Measurements from ENCODE around the gene BRPF1. TPM values are rescaled to one million over a fixed set of nuclear protein-coding genes. Genes with fewer than 3 reads are reported as not detected.

BRPF1 gene
- total RNA-seq, 6 experiments from 2014 or later = 3.5 to 5.4 (median 5.1) TPM

- DNase-seq (no peak), ATAC-seq (no peak)
- intact Hi-C loops (cut with DNase I) = no loop called here
- no peak overlapping the region for H3K4me3 ChIP-seq
- no peak for TF ChIP-seq CTCF (IDR thresholded peaks at IDR 0.05)
- TF ChIP-seq POLR2A (IDR thresholded peaks at IDR 0.05) = no peak
- no peak overlapping the region for H3K27ac ChIP-seq
- 84% methylated on average over 10 of the region's 12 CpGs for WGBS (ENCODE audit: insufficient coverage, low coverage, low lambda C conversion rate, missing lambda C conversion rate)
- H3K4me1 ChIP-seq = peaks cover 0 to 10% (median 3%) of the 10 kb centered on the region in 4 donors
- peaks cover 12 to 51% (median 39%) of the 10 kb centered on the region in 4 donors for H3K36me3 ChIP-seq
- no peaks in the 10 kb centered on the region for H3K9me3 ChIP-seq
- no peaks in the 10 kb centered on the region for H3K27me3 ChIP-seq
Observed at GRCh38 chr3:9797196-9797945, 65.8 kb downstream of the BRPF1 start.

Other genes starting within 250 kb of the BRPF1 start
- under 1 TPM in 1 of 6 experiments, not detected in 5; 0.07 TPM for gene LHFPL4, start 177.9 kb upstream of the BRPF1 start, total RNA-seq
- 10 to 100 TPM; 15.8 to 20.0 (median 18.8) TPM for gene MTMR14, start 82.2 kb upstream of the BRPF1 start, total RNA-seq
- gene CPNE9, start 27.9 kb upstream of the BRPF1 start, total RNA-seq = not detected
- 10 to 100 TPM; 12.3 to 27.8 (median 15.7) TPM for gene OGG1, start 18.2 kb downstream of the BRPF1 start, total RNA-seq
- 10 to 100 TPM; 10.8 to 33.4 (median 24.5) TPM for gene CAMK1, start 38.2 kb downstream of the BRPF1 start, total RNA-seq
- 10 to 100 TPM; 24.6 to 43.8 (median 28.1) TPM for gene TADA3, start 60.7 kb downstream of the BRPF1 start, total RNA-seq
- gene ARPC4, start 61.3 kb downstream of the BRPF1 start, total RNA-seq = 10 to 100 TPM; 42.0 to 80.3 (median 57.3) TPM
- 10 to 100 TPM in 3 of 6 experiments, 1 to 10 TPM in 3; 4.5 to 11.0 (median 8.6) TPM for gene TTLL3, start 78.5 kb downstream of the BRPF1 start, total RNA-seq
- gene RPUSD3, start 112.3 kb downstream of the BRPF1 start, total RNA-seq = 10 to 100 TPM; 15.8 to 34.6 (median 22.4) TPM
- 100 to 1,000 TPM in 1 of 6 experiments, 10 to 100 TPM in 1, 1 to 10 TPM in 4; 1.0 to 101 (median 2.7) TPM for gene CIDEC, start 148.5 kb downstream of the BRPF1 start, total RNA-seq
- gene JAGN1, start 158.9 kb downstream of the BRPF1 start, total RNA-seq = 10 to 100 TPM; 20.5 to 40.6 (median 26.5) TPM
- gene IL17RE, start 171.1 kb downstream of the BRPF1 start, total RNA-seq = 1 to 10 TPM; 1.1 to 4.6 (median 2.2) TPM
- gene IL17RC, start 185.4 kb downstream of the BRPF1 start, total RNA-seq = 10 to 100 TPM; 19.5 to 53.4 (median 40.1) TPM
- gene CRELD1, start 202.1 kb downstream of the BRPF1 start, total RNA-seq = 10 to 100 TPM; 22.4 to 43.5 (median 30.5) TPM
- gene PRRT3, start 220.7 kb downstream of the BRPF1 start, total RNA-seq = under 1 TPM; 0.19 to 0.92 (median 0.35) TPM

Measured in right lobe of liver (tissue), 6 donors.